Measurements from ENCODE around the gene MYO18B. TPM values are rescaled to one million over a fixed set of nuclear protein-coding genes. Genes with fewer than 3 reads are reported as not detected.

The MYO18B gene
- total and polyA plus RNA-seq, 2 of the 8 experiments (the other 6 are each of a cell fraction or from before 2014, with no cell fraction given): 0.62 to 0.78 TPM

DNA sequence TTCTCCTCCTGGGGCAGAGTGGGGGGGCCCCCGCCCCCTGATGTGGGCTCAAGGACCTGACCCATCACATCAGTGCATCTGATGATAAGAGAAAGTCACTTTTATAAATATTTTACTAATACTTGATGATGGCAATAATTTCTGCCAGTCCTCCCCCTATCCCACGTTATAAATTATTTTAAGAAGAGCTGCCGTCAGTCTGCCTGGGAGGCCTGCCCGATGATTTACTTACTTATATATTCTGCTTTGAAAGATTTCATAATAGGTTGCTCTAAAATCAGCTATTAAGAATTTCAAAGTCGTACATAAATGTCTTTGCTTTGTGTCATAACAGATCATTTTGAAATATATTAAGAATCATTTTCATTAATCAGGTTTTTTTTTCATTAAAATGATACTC is 58.8 kb downstream of the MYO18B start:
- Histone ChIP-seq H2AK5ac (ENCODE audit: low read depth, low read length) (no peak overlapping the region), H3K4me2 (ENCODE audit: insufficient read depth in 1 of 2, low read depth in 2 of 2, low read length in 2 of 2) (no peak overlapping the region), H4K91ac (replicated peaks; ENCODE audit: insufficient read length, low read length) (no peak overlapping the region), H2BK12ac (ENCODE audit: low read depth, low read length) (no peak overlapping the region), H4K5ac (ENCODE audit: insufficient read length, low read depth, low read length) (no peak overlapping the region), H3K14ac (ENCODE audit: insufficient read length) (no peak overlapping the region), H3K23me2 (ENCODE audit: low read depth, low read length) (no peaks in the 10 kb centered on the region), H3K4ac (replicated peaks; ENCODE audit: insufficient read length, low read depth, low read length) (no peak overlapping the region), H3K36me3 (ENCODE audit: control insufficient read depth in 2 of 4, insufficient read depth in 4 of 4, low read length in 3 of 4) (no peaks in the 10 kb centered on the region), H3K23ac (ENCODE audit: insufficient read length) (no peak overlapping the region), H3K27ac (ENCODE audit: low read depth, low read length) (no peak overlapping the region), H2BK20ac (ENCODE audit: low read length) (no peak overlapping the region), H3K56ac (replicated peaks; ENCODE audit: insufficient read length, low read depth, low read length) (no peak overlapping the region), H2BK120ac (replicated peaks; ENCODE audit: low read depth, low read length) (no peak overlapping the region), H4K8ac (ENCODE audit: extremely low read depth, insufficient read depth, low read length) (no peak overlapping the region), H3K79me2 (ENCODE audit: control insufficient read depth in 1 of 2, insufficient read depth in 2 of 2, low read length in 2 of 2) (no peaks in the 10 kb centered on the region), H2AFZ (ENCODE audit: low read length) (no peak overlapping the region), H3K9me3 (ENCODE audit: insufficient read depth in 2 of 2, low read depth in 1 of 2, low read length in 1 of 2) (no peaks in the 10 kb centered on the region), H3K27me3 (replicated peaks in 1 of 4; ENCODE audit: control insufficient read depth in 3 of 4, extremely low read depth in 1 of 4, insufficient read depth in 3 of 4, low read length in 3 of 4) (no peaks in the 10 kb centered on the region; a peak in 1 of 7 replicates), H2BK5ac (ENCODE audit: low read depth, low read length) (no peak overlapping the region), H3K79me1 (ENCODE audit: low read depth, low read length) (no peaks in the 10 kb centered on the region), H3K4me1 (replicated peaks in 1 of 4; ENCODE audit: control insufficient read depth in 3 of 4, insufficient read depth in 4 of 4, low read length in 3 of 4) (no peaks in the 10 kb centered on the region), H3K9ac (replicated peaks in 1 of 4; ENCODE audit: extremely low read depth in 1 of 4, low read depth in 3 of 4, low read length in 3 of 4) (no peak overlapping the region), H2BK15ac (ENCODE audit: low read length) (no peak overlapping the region), H3K4me3 (ENCODE audit: extremely low read depth in 1 of 4, insufficient read depth in 2 of 4, low read depth in 3 of 4, low read length in 4 of 4) (no peak overlapping the region), H3K18ac (ENCODE audit: extremely low read depth, low read length) (no peak overlapping the region), H4K20me1 (replicated peaks in 1 of 2; ENCODE audit: control insufficient read depth in 1 of 2, insufficient read depth in 2 of 2, low read length in 2 of 2) (no peaks in the 10 kb centered on the region)
- POLR2A ChIA-PET (ENCODE audit: partially characterized antibody): no interaction called here
- WGBS, 2 experiments (ENCODE audit: extremely low coverage in 1 of 2, insufficient coverage in 1 of 2, insufficient read length in 1 of 2, insufficient replicate concordance in 2 of 2, low coverage in 1 of 2, low lambda C conversion rate in 2 of 2, missing lambda C conversion rate in 1 of 2): 83% methylated on average over 5 of the region's 5 CpGs; no CpG with 5 or more reads in 1 of the 2 experiments
- TF ChIP-seq SAP30 (IDR thresholded peaks at IDR 0.05; ENCODE audit: insufficient read depth, insufficient replicate concordance, low read length) (no peak), YY1 (IDR thresholded peaks at IDR 0.05; ENCODE audit: low read depth, low read length) (no peak)
- TF ChIP-seq, protein P1, sequence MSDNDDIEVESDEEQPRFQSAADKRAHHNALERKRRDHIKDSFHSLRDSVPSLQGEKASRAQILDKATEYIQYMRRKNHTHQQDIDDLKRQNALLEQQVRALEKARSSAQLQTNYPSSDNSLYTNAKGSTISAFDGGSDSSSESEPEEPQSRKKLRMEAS (IDR thresholded peaks at IDR 0.05): no peak
- DNase-seq (ENCODE audit: low read depth in 1 of 2, low spot score in 2 of 2): no peak
- no peak for FAIRE-seq
- CTCF ChIA-PET (ENCODE audit: partially characterized antibody): no interaction called here
